ENCODE data around the gene PREX1. TPM values are rescaled to one million over a fixed set of nuclear protein-coding genes. Genes with fewer than 3 reads are reported as not detected.

PREX1 gene
- total and polyA plus RNA-seq, 3 donors from 2014 or later: 18.0 to 36.5 (median 27.1) TPM

- H3K9me3 ChIP-seq: no peaks in the 10 kb centered on the region
- intact Hi-C loops (cut with DNase I; ENCODE audit: low total_unique reads): no loop called here
- no peak for DNase-seq
- H3K27ac ChIP-seq: no peak overlapping the region
- H3K27me3 ChIP-seq: no peaks in the 10 kb centered on the region
- TF ChIP-seq POLR2A (IDR thresholded peaks at IDR 0.05): no peak
- no peak overlapping the region for H3K4me3 ChIP-seq
- H3K4me1 ChIP-seq: peaks cover 3% of the 10 kb centered on the region
- WGBS, 2 donors: 98 to 100% methylated on average over 9 to 13 of the region's 13 CpGs
- H3K36me3 ChIP-seq (ENCODE audit: low read depth, missing control alignments): no peaks in the 10 kb centered on the region
Observed at GRCh38 chr20:48645666-48646065, 182.1 kb downstream of the PREX1 start.

- peaks cover 3% of the 10 kb centered on the region for H3K4me1 ChIP-seq
- no peaks in the 10 kb centered on the region for H3K9me3 ChIP-seq
- TF ChIP-seq POLR2A (IDR thresholded peaks at IDR 0.05) (no peak), CTCF (IDR thresholded peaks at IDR 0.05) (no peak)
- H3K36me3 ChIP-seq (ENCODE audit: low read depth, missing control alignments): no peaks in the 10 kb centered on the region
- 89 to 97% methylated on average over 15 of the region's 15 CpGs for WGBS, 2 donors
- no peak overlapping the region for H3K27ac ChIP-seq
- DNase-seq: no peak
- no peaks in the 10 kb centered on the region for H3K27me3 ChIP-seq
- no peak overlapping the region for H3K4me3 ChIP-seq
- intact Hi-C loops (cut with DNase I; ENCODE audit: low total_unique reads): no loop called here
Observed at GRCh38 chr20:48644286-48644828, 183.4 kb downstream of the PREX1 start.

GRCh38 chr20:48642105-48642880, 185.5 kb downstream of the PREX1 start:
- Histone ChIP-seq H3K4me1 (no peaks in the 10 kb centered on the region), H3K27me3 (no peaks in the 10 kb centered on the region), H3K27ac (no peak overlapping the region), H3K36me3 (ENCODE audit: low read depth, missing control alignments) (no peaks in the 10 kb centered on the region), H3K9me3 (no peaks in the 10 kb centered on the region), H3K4me3 (no peak overlapping the region)
- TF ChIP-seq POLR2A (IDR thresholded peaks at IDR 0.05) (no peak), CTCF (IDR thresholded peaks at IDR 0.05) (no peak)
- DNase-seq: no peak
- 92 to 93% methylated on average over 10 to 11 of the region's 11 CpGs for WGBS, 2 donors
- intact Hi-C loops (cut with DNase I; ENCODE audit: low total_unique reads): no loop called here

GRCh38 chr20:48640871-48641270, 186.9 kb downstream of the PREX1 start:
- no peaks in the 10 kb centered on the region for H3K36me3 ChIP-seq (ENCODE audit: low read depth, missing control alignments)
- TF ChIP-seq CTCF (IDR thresholded peaks at IDR 0.05) (no peak), POLR2A (IDR thresholded peaks at IDR 0.05) (no peak)
- 93 to 97% methylated on average over 2 of the region's 2 CpGs for WGBS, 2 donors

GRCh38 chr20:48639899-48640298, 187.9 kb downstream of the PREX1 start:
- intact Hi-C loops (cut with DNase I; ENCODE audit: low total_unique reads): no loop called here
- no peak for DNase-seq
- H3K4me1 ChIP-seq: no peaks in the 10 kb centered on the region
- no peak for TF ChIP-seq POLR2A (IDR thresholded peaks at IDR 0.05)
- TF ChIP-seq CTCF (IDR thresholded peaks at IDR 0.05): no peak
- H3K27me3 ChIP-seq: no peaks in the 10 kb centered on the region
- H3K9me3 ChIP-seq: no peaks in the 10 kb centered on the region
- H3K4me3 ChIP-seq: no peak overlapping the region
- no peaks in the 10 kb centered on the region for H3K36me3 ChIP-seq (ENCODE audit: low read depth, missing control alignments)
- 92% methylated on average over 5 of the region's 5 CpGs for WGBS, 2 donors
- no peak overlapping the region for H3K27ac ChIP-seq

More at GRCh38 chr20:48640871-48641270, 186.9 kb downstream of the PREX1 start:
- Histone ChIP-seq H3K4me1 (no peaks in the 10 kb centered on the region), H3K9me3 (no peaks in the 10 kb centered on the region), H3K4me3 (no peak overlapping the region), H3K27ac (no peak overlapping the region), H3K27me3 (no peaks in the 10 kb centered on the region)
- intact Hi-C loops (cut with DNase I; ENCODE audit: low total_unique reads): no loop called here
- DNase-seq: no peak
